Hepatocyte (in vitro differentiated cells): ENCODE measurements around the gene OR10AD1. TPM values are rescaled to one million over a fixed set of nuclear protein-coding genes. Genes with fewer than 3 reads are reported as not detected.

Experiments
- DNase-seq: peaks from one replicate; pipeline ENCODE4 v3.0.0-alpha.2; 2016; ENCODE audit warnings: low spot score
- H2AFZ ChIP-seq: fragments of 200-600 bp; sonication (generic); 2 replicates; pipeline ENCODE4 v1.6.0; 2016; ENCODE audit warnings: antibody characterized with exemption, mild to moderate bottlenecking
- H3K27ac ChIP-seq: fragments of 200-600 bp; sonication (generic); 2 replicates; pipeline ENCODE4 v1.5.1; 2016; ENCODE audit warnings: mild to moderate bottlenecking
- H3K27me3 ChIP-seq: fragments of 200-600 bp; sonication (generic); 2 replicates; pipeline ENCODE4 v1.6.1; 2016
- H3K36me3 ChIP-seq: fragments of 200-600 bp; sonication (generic); replicated peaks from 2 replicates; pipeline ENCODE4 v1.5.1; 2016; ENCODE audit warnings: low read depth; ENCODE audit not compliant: insufficient read depth
- H3K4me1 ChIP-seq: fragments of 200-600 bp; sonication (generic); 2 replicates; pipeline ENCODE4 v1.5.1; 2016; ENCODE audit warnings: mild to moderate bottlenecking, moderate library complexity; ENCODE audit not compliant: insufficient read depth
- H3K4me2 ChIP-seq: fragments of 200-600 bp; sonication (generic); 2 replicates; pipeline ENCODE4 v1.6.0; 2016
- H3K4me3 ChIP-seq: fragments of 200-600 bp; sonication (generic); 2 replicates; pipeline ENCODE4 v1.5.1; 2016; ENCODE audit warnings: mild to moderate bottlenecking
- H3K79me2 ChIP-seq: fragments of 200-600 bp; sonication (generic); 2 replicates; pipeline ENCODE4 v1.6.0; 2017; ENCODE audit warnings: mild to moderate bottlenecking
- H3K9me2 ChIP-seq: fragments of 200-600 bp; sonication (generic); replicated peaks from 2 replicates; pipeline ENCODE4 v1.6.0; 2017; ENCODE audit warnings: mild to moderate bottlenecking; ENCODE audit not compliant: insufficient read depth
- H3K9me3 ChIP-seq: fragments of 200-600 bp; sonication (generic); 2 replicates; pipeline ENCODE4 v1.5.1; 2016; ENCODE audit warnings: low read depth, mild to moderate bottlenecking
- H4K20me1 ChIP-seq: fragments of 200-600 bp; sonication (generic); 2 replicates; pipeline ENCODE4 v1.6.0; 2016; ENCODE audit warnings: mild to moderate bottlenecking; ENCODE audit not compliant: insufficient read depth, poor library complexity, severe bottlenecking
- EZH2 ChIP-seq: fragments of 200-600 bp; sonication (generic); IDR thresholded peaks from 2 replicates; pipeline ENCODE4 v1.6.1; 2016; ENCODE audit warnings: antibody characterized with exemption, mild to moderate bottlenecking, borderline replicate concordance
- EZH2phosphoT487 ChIP-seq: fragments of 200-600 bp; sonication (generic); IDR thresholded peaks from one replicate; pipeline ENCODE4 v1.6.1; 2018; ENCODE audit warnings: antibody characterized with exemption, mild to moderate bottlenecking, low read depth, moderate library complexity; ENCODE audit not compliant: unreplicated experiment, severe bottlenecking
- WGBS: methylation state at CpG from one replicate; pipeline ENCODE4 v1.1.6; 2016; ENCODE audit warnings: low lambda C conversion rate; ENCODE audit errors: missing lambda C conversion rate; 5-methylcytosine and 5-hydroxymethylcytosine counted together
- polyA plus RNA-seq: library from polyadenylated mRNA; unstranded; fragments of >200 nt; fragmentation: Nextera tagmentation; extraction: Ambion mirVana; gene quantifications from 2 replicates; pipeline ENCODE4 v1.2.1, GENCODE V29; 2016
- total RNA-seq: library from RNA; depleted of rRNA; stranded (reverse); fragments of >200 nt; gene quantifications from 2 replicates; pipeline ENCODE4 v1.2.3, GENCODE V29; 2014
- TF ChIP-seq, protein P1 (sequence below): fragments of 200-600 bp; sonication (generic); IDR thresholded peaks from 2 replicates; pipeline ENCODE4 v1.5.1; 2016; ENCODE audit warnings: antibody characterized with exemption, mild to moderate bottlenecking; ENCODE audit not compliant: poor library complexity

OR10AD1 gene
- total and polyA plus RNA-seq, 2 experiments from 2014 or later: 0.29 TPM; not detected in 1

DNA sequence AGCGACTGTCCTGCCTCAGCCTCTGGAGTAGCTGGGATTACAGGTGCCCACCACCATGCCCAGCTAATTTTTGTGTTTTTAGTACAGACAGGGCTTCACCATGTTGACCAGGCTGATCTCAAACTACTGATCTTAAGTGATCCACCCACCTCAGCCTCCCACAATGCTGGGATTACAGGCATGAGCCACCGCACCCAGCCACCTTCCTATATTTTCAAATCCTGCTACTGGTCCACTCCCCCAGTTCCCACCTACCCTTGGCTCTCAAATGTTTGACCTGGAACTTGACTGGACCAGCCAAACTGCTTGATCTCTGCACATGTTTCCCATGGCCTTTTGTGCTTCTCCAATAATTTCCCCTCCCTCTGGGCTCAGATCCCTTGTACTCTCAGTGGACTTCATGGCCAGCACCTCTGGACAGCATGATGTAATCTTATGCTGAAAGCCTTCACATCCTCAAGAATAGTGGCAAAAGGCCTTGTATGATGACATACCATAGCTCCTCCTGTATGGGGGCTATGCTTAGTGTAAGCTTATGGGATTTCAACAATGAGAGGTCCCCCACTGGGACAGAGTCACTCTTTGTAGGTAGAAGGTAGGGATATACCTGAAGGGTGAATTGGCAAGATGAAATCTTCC lies 22.1 kb downstream of the OR10AD1 start:
- Histone ChIP-seq H3K4me2 (no peak overlapping the region), H3K4me1 (peaks cover 18% of the 10 kb centered on the region), H3K79me2 (no peaks in the 10 kb centered on the region), H3K4me3 (no peak overlapping the region), H3K27ac (no peak overlapping the region), H2AFZ (no peak overlapping the region), H4K20me1 (no peaks in the 10 kb centered on the region), H3K27me3 (peaks cover 49% of the 10 kb centered on the region), H3K36me3 (no peaks in the 10 kb centered on the region), H3K9me2 (no peaks in the 10 kb centered on the region), H3K9me3 (no peaks in the 10 kb centered on the region)
- no peak for DNase-seq
- TF ChIP-seq, protein P1, sequence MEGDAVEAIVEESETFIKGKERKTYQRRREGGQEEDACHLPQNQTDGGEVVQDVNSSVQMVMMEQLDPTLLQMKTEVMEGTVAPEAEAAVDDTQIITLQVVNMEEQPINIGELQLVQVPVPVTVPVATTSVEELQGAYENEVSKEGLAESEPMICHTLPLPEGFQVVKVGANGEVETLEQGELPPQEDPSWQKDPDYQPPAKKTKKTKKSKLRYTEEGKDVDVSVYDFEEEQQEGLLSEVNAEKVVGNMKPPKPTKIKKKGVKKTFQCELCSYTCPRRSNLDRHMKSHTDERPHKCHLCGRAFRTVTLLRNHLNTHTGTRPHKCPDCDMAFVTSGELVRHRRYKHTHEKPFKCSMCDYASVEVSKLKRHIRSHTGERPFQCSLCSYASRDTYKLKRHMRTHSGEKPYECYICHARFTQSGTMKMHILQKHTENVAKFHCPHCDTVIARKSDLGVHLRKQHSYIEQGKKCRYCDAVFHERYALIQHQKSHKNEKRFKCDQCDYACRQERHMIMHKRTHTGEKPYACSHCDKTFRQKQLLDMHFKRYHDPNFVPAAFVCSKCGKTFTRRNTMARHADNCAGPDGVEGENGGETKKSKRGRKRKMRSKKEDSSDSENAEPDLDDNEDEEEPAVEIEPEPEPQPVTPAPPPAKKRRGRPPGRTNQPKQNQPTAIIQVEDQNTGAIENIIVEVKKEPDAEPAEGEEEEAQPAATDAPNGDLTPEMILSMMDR: no peak
- TF ChIP-seq EZH2phosphoT487: no peak
- TF ChIP-seq EZH2: no peak
- 84% methylated on average over 2 of the region's 2 CpGs for WGBS

DNA sequence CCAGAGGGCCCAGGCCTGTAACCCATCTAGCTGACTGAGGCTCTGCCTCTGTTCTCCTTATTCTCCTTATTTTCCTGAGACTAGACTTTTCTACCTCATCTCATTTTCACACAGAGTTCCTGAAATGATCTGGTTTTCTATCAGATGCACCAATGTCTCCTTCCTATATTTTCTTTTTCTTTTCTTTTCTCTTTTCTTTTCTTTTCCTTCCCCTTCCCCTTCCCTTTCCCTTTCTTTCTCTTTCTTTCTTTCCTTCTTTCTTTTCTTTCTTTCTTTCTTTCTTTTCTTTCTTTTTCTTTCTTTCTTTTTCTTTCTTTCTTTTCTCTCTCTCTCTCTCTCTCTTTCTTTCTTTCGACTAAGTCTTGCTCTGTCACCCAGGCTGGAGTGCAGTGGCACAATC lies 22.7 kb downstream of the OR10AD1 start:
- no peak overlapping the region for H2AFZ ChIP-seq
- no peaks in the 10 kb centered on the region for H3K9me3 ChIP-seq
- no peak overlapping the region for H3K4me2 ChIP-seq
- no peak for TF ChIP-seq EZH2phosphoT487
- TF ChIP-seq EZH2: no peak
- TF ChIP-seq, protein P1: no peak
- DNase-seq: no peak
- peaks cover 44% of the 10 kb centered on the region for H3K27me3 ChIP-seq
- no peak overlapping the region for H3K27ac ChIP-seq
- peaks cover 23% of the 10 kb centered on the region for H3K4me1 ChIP-seq
- 86% methylated on average over 1 of the region's 1 CpG for WGBS
- no peaks in the 10 kb centered on the region for H3K9me2 ChIP-seq
- no peaks in the 10 kb centered on the region for H3K36me3 ChIP-seq
- H3K79me2 ChIP-seq: no peaks in the 10 kb centered on the region
- no peak overlapping the region for H3K4me3 ChIP-seq
- H4K20me1 ChIP-seq: no peaks in the 10 kb centered on the region

DNA sequence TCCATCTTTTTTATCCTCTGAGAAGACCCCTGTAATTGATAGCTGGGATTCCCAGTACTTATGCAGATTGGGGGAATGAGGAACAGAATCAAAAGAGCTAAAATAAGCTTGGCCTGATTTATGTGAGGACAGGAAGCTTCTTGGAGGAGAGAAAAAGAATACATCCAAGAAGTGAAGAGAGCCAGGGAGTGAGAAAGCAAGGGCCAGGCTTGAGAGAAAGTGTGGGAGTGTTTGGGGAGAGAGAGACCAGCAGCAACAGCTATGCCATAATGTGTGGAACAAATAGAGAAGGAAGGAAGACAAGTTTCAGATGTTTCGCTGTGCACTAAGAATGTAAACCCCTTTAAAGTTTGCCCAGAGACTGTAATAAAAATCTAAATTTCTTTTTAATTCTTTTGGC lies 23.6 kb downstream of the OR10AD1 start:
- no peak overlapping the region for H3K4me3 ChIP-seq
- 96% methylated on average over 1 of the region's 1 CpG for WGBS
- H4K20me1 ChIP-seq: no peaks in the 10 kb centered on the region
- no peaks in the 10 kb centered on the region for H3K9me3 ChIP-seq
- H3K27me3 ChIP-seq: peaks cover 36% of the 10 kb centered on the region
- no peak overlapping the region for H3K4me2 ChIP-seq
- TF ChIP-seq EZH2 (no peak), EZH2phosphoT487 (no peak)
- TF ChIP-seq, protein P1: no peak
- H3K27ac ChIP-seq: no peak overlapping the region
- no peak overlapping the region for H2AFZ ChIP-seq
- no peak for DNase-seq
- H3K9me2 ChIP-seq: no peaks in the 10 kb centered on the region
- peaks cover 27% of the 10 kb centered on the region for H3K4me1 ChIP-seq
- H3K36me3 ChIP-seq: no peaks in the 10 kb centered on the region
- no peaks in the 10 kb centered on the region for H3K79me2 ChIP-seq

DNA sequence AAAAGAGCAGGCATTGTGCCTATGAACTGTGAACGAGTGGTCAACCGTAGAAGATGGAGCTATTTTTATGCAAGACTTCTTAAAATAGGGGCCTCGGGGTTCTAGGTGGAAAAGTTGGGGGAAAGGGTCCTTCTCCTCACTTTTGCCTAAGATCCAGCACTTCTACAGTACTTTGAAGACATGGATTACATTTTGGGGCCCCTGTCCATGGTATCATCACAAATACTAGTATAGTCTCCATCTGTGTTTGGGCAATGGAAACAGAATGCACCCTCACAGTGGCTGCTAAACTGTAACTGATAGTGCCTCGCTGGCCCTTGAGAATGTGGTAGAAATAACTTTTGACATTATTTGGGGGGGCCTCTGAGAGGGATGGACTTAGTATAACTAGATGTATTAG lies 25.1 kb downstream of the OR10AD1 start:
- Histone ChIP-seq H4K20me1 (no peaks in the 10 kb centered on the region), H3K4me2 (no peak overlapping the region), H3K36me3 (no peaks in the 10 kb centered on the region), H3K27ac (no peak overlapping the region), H3K4me3 (no peak overlapping the region), H3K79me2 (no peaks in the 10 kb centered on the region), H3K4me1 (peaks cover 22% of the 10 kb centered on the region), H3K9me3 (no peaks in the 10 kb centered on the region), H3K9me2 (no peaks in the 10 kb centered on the region), H3K27me3 (peaks cover 28% of the 10 kb centered on the region), H2AFZ (no peak overlapping the region)
- DNase-seq: no peak
- TF ChIP-seq, protein P1: no peak
- TF ChIP-seq EZH2 (no peak), EZH2phosphoT487 (no peak)
- 78% methylated on average over 4 of the region's 4 CpGs for WGBS
